HG03139 (cell line): Measurements from ENCODE around the gene PNISR.

Experiments
- ATAC-seq: cut with Tn5 transposase; IDR thresholded peaks from one replicate; pipeline ENCODE4 v1.9.1; 2021; ENCODE audit not compliant: unreplicated experiment

PNISR gene

DNA sequence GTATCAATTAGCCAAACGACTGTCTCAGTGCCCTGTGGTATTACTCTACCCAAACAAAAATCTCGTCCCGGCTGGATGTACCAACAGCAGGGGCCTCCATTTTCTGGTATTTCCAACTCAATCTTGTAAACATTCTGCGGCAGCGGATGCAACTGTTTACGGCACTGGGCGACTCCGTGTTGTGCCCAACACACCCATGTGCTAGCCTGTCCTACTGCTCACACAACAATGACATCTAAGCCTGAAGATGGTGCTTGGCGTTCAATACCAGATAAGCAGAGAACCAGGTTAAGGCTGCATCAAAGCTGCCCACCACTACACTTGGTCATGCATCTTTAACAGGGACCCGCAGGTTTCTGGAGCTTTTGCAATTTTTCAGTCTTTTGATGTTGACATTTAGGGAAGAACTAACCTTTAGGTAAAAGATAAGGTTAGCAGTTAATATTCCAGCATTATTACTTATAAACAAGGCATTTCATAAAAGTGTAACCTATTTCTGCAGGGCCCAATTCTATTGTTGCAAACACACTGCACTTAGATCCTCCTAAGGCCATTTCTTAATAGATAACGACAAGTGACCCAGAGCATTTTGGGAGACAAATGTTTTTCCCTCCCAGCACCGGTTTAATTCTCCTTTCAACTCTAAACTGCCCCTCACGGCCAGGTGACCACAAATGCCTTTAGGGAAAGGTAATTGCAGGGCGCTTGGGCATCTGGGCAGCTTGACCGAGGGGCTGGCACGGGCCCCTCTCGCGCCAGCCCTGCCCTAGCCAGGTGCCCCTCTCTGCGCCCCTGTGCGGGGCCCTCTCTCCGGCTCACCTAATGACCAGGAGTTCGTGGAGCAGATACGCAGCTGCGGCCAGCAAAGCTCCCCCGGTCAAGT is 76.6 kb downstream of the PNISR start:
- no peak for ATAC-seq
